WTC11 (cell line): ENCODE data around the gene TIMM10.

Source experiments
- CTCF ChIP-seq: fragments of 200-600 bp; IDR thresholded peaks from 2 replicates; pipeline ENCODE4 v1.8.0; 2022; ENCODE audit warnings: antibody characterized with exemption
- E2F4 ChIP-seq: sonication (generic); formaldehyde crosslinking; IDR thresholded peaks from 2 replicates; pipeline ENCODE4 v1.8.1; 2022; ENCODE audit warnings: low read depth, mild to moderate bottlenecking, moderate library complexity, missing genetic modification reagents, borderline replicate concordance
- ELF4 ChIP-seq: sonication (generic); formaldehyde crosslinking; IDR thresholded peaks from 2 replicates; pipeline ENCODE4 v1.8.1; 2022; ENCODE audit warnings: low read depth, mild to moderate bottlenecking, moderate library complexity, missing genetic modification reagents
- FOXP1 ChIP-seq: sonication (generic); formaldehyde crosslinking; IDR thresholded peaks from 2 replicates; pipeline ENCODE4 v1.8.0; 2022; ENCODE audit warnings: missing genetic modification reagents, mild to moderate bottlenecking, moderate library complexity, borderline replicate concordance
- MXD4 ChIP-seq: fragments of 250-450 bp; sonication (Bioruptor Pico); IDR thresholded peaks from 2 replicates; pipeline ENCODE4 v1.8.0; 2021; ENCODE audit warnings: mild to moderate bottlenecking, moderate library complexity, borderline replicate concordance
- NR1H2 ChIP-seq: sonication (generic); formaldehyde crosslinking; IDR thresholded peaks from 2 replicates; pipeline ENCODE4 v1.9.0; 2021; ENCODE audit warnings: mild to moderate bottlenecking, moderate library complexity, missing genetic modification reagents
- SMAD3 ChIP-seq: sonication (generic); formaldehyde crosslinking; IDR thresholded peaks from 2 replicates; pipeline ENCODE4 v1.8.0; 2022; ENCODE audit warnings: missing genetic modification reagents, mild to moderate bottlenecking, borderline replicate concordance
- SP1 ChIP-seq: sonication (generic); formaldehyde crosslinking; conservative IDR thresholded peaks from 2 replicates; pipeline ENCODE4 v1.8.1; 2022; ENCODE audit warnings: missing genetic modification reagents
- STAT6 ChIP-seq: sonication (generic); formaldehyde crosslinking; conservative IDR thresholded peaks from 2 replicates; pipeline ENCODE4 v1.8.1; 2023; ENCODE audit warnings: mild to moderate bottlenecking, low read depth, missing genetic modification reagents, moderate library complexity
- ZBTB21 ChIP-seq: sonication (generic); formaldehyde crosslinking; IDR thresholded peaks from 2 replicates; pipeline ENCODE4 v1.8.1; 2023; ENCODE audit warnings: mild to moderate bottlenecking, missing genetic modification reagents, borderline replicate concordance
- ZMAT4 ChIP-seq: fragments of 250-450 bp; sonication (Bioruptor Pico); IDR thresholded peaks from 2 replicates; pipeline ENCODE4 v1.9.0; 2021; ENCODE audit warnings: mild to moderate bottlenecking
- ZNF263 ChIP-seq: sonication (generic); formaldehyde crosslinking; IDR thresholded peaks from 2 replicates; pipeline ENCODE4 v1.8.1; 2022; ENCODE audit warnings: low read depth, mild to moderate bottlenecking, moderate library complexity, missing genetic modification reagents
- ZNF416 ChIP-seq: fragments of 250-450 bp; sonication (Bioruptor Pico); IDR thresholded peaks from 2 replicates; pipeline ENCODE4 v1.9.0; 2021; ENCODE audit warnings: mild to moderate bottlenecking, inconsistent platforms

- TF ChIP-seq NR1H2 (CRISPR knock-in tag): no peak
- TF ChIP-seq CTCF: peak; percentile 97
- no peak for TF ChIP-seq ZMAT4 (CRISPR knock-in tag)
- no peak for TF ChIP-seq E2F4 (CRISPR knock-in tag)
- TF ChIP-seq ZBTB21 (CRISPR knock-in tag): no peak
- TF ChIP-seq ZNF263: no peak
- no peak for TF ChIP-seq FOXP1 (CRISPR knock-in tag)
- no peak for TF ChIP-seq ZNF416 (CRISPR knock-in tag)
- no peak for TF ChIP-seq SMAD3 (CRISPR knock-in tag)
- no peak for TF ChIP-seq STAT6 (CRISPR knock-in tag)
- 0 out of 2 replicates have a peak, but pooled peaks have one; percentile 7 for TF ChIP-seq SP1 (CRISPR knock-in tag)
- TF ChIP-seq ELF4 (CRISPR knock-in tag): no peak
- no peak for TF ChIP-seq MXD4 (CRISPR knock-in tag)
Measured at GRCh38 chr11:57568330-57568766, 37.8 kb upstream of the TIMM10 start.
